ENCODE data around the gene SPATS2L. TPM values are rescaled to one million over a fixed set of nuclear protein-coding genes. Genes with fewer than 3 reads are reported as not detected.

Gene SPATS2L
- total and polyA plus RNA-seq, 9 donors = 36.5 to 93.0 (median 70.6) TPM

DNA sequence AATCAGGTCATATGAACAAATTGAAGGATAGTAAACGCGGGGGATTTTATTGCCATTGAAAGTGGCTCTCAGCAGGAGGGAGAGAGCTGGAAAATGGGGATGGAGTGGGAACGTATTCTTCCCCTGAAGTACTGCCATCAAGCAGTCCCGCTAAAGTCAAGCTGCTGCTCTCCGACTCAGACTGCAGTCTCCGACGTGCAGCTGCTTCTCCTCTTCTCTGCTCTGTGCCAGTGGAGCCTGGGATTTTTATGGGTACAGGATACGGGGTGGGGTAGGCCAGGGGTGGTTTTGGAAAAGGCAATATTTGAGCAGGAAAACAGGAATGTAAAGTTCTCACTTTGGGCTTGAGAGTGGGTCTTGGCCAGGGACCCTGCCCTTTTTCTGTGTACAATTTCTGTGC, 170.3 kb downstream of the SPATS2L start:
- Histone ChIP-seq H3K27me3 (no peaks in the 10 kb centered on the region), H3K36me3 (no peaks in the 10 kb centered on the region), H3K4me1 (ENCODE audit: insufficient read depth) (no peaks in the 10 kb centered on the region), H3K4me3 (no peak overlapping the region), H3K9me3 (no peaks in the 10 kb centered on the region), H3K27ac (no peak overlapping the region)
- no peak for DNase-seq
- WGBS, 3 donors = 76 to 84% (median 81%) methylated on average over 8 of the region's 8 CpGs
- TF ChIP-seq EP300 (IDR thresholded peaks at IDR 0.05) (no peak), CTCF (IDR thresholded peaks at IDR 0.05) (no peak), POLR2A (IDR thresholded peaks at IDR 0.05) (no peak)
- intact Hi-C loops (cut with DNase I) = loop anchor here in 3 of 4 donors (5.0 to 10.0 kb wide), 3 partner anchors 172 to 500 kb away; partner anchors contain the start of gene SPATS2L (in 2 of the 3)

GRCh38 chr2:200477667-200478131, 171.2 kb downstream of the SPATS2L start:
- intact Hi-C loops (cut with DNase I) = loop anchor here in 3 of 4 donors (5.0 to 10.0 kb wide), 3 partner anchors 173 to 500 kb away; partner anchors contain the start of gene SPATS2L (in 2 of the 3)
- no peaks in the 10 kb centered on the region for H3K27me3 ChIP-seq
- peak in 1 of 5 donors; percentile 43 for DNase-seq
- no peaks in the 10 kb centered on the region for H3K36me3 ChIP-seq
- no peak for TF ChIP-seq POLR2A (IDR thresholded peaks at IDR 0.05)
- TF ChIP-seq CTCF (IDR thresholded peaks at IDR 0.05) = no peak
- TF ChIP-seq EP300 (IDR thresholded peaks at IDR 0.05) = no peak
- H3K9me3 ChIP-seq = no peaks in the 10 kb centered on the region
- no peak overlapping the region for H3K4me3 ChIP-seq
- no peak overlapping the region for H3K27ac ChIP-seq
- 84 to 91% (median 89%) methylated on average over 21 of the region's 21 CpGs for WGBS, 3 donors
- H3K4me1 ChIP-seq (ENCODE audit: insufficient read depth) = no peaks in the 10 kb centered on the region

- Histone ChIP-seq H3K4me3 (no peak overlapping the region), H3K4me1 (ENCODE audit: insufficient read depth) (no peaks in the 10 kb centered on the region), H3K27ac (peak overlapping the region in 1 of 2 donors; percentile 39), H3K27me3 (no peaks in the 10 kb centered on the region), H3K9me3 (no peaks in the 10 kb centered on the region), H3K36me3 (no peaks in the 10 kb centered on the region)
- WGBS, 3 donors = 13 to 31% (median 17%) methylated on average over 8 of the region's 8 CpGs
- TF ChIP-seq POLR2A (IDR thresholded peaks at IDR 0.05) = no peak
- no peak for TF ChIP-seq CTCF (IDR thresholded peaks at IDR 0.05)
- TF ChIP-seq EP300 (IDR thresholded peaks at IDR 0.05) = no peak
- peak in 1 of 5 donors; percentile 22 for DNase-seq
- intact Hi-C loops (cut with DNase I) = loop anchor here (2.0 to 10.0 kb wide), 6 partner anchors 175 to 502 kb away; partner anchors contain the start of gene SPATS2L (in 3 of the 4)
These were observed 173.3 kb downstream of the SPATS2L start for GRCh38 chr2:200479692-200480265.

DNA sequence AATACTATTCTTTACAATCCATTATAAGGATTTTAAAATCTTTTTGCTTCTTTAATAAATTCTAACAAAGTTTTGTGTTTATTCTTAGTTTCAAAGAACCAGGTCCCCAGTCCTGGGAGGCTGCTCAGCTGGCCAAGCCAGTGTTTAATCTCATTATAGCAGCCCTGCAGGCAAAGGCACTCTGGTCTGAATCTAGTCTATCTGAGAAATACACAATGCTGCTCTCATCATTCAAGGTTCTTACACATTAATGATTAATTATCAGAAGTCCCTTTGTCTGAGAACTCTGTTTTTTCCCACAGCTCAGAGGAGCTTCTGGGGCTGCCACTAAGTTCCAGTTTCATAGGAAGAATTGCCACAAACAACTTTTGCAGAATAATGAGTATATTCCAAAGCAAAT, 175.7 kb downstream of the SPATS2L start:
- DNase-seq = no peak
- H3K27ac ChIP-seq = no peak overlapping the region
- TF ChIP-seq EP300 (IDR thresholded peaks at IDR 0.05) (no peak), POLR2A (IDR thresholded peaks at IDR 0.05) (no peak), CTCF (IDR thresholded peaks at IDR 0.05) (no peak)
- no peaks in the 10 kb centered on the region for H3K27me3 ChIP-seq
- no peaks in the 10 kb centered on the region for H3K4me1 ChIP-seq (ENCODE audit: insufficient read depth)
- intact Hi-C loops (cut with DNase I) = loop anchor here in 1 of 4 donors (5.0 to 10.0 kb wide), 2 partner anchors 177 to 400 kb away; partner anchors contain the start of gene SPATS2L
- no peaks in the 10 kb centered on the region for H3K36me3 ChIP-seq
- no peak overlapping the region for H3K4me3 ChIP-seq
- no peaks in the 10 kb centered on the region for H3K9me3 ChIP-seq

Measured in ovary (tissue), 9 donors.